ENCODE data around the gene CDA. TPM values are rescaled to one million over a fixed set of nuclear protein-coding genes. Genes with fewer than 3 reads are reported as not detected.

Gene CDA
- total RNA-seq, 2 experiments from 2014 or later = 0.38 to 0.50 TPM

DNA sequence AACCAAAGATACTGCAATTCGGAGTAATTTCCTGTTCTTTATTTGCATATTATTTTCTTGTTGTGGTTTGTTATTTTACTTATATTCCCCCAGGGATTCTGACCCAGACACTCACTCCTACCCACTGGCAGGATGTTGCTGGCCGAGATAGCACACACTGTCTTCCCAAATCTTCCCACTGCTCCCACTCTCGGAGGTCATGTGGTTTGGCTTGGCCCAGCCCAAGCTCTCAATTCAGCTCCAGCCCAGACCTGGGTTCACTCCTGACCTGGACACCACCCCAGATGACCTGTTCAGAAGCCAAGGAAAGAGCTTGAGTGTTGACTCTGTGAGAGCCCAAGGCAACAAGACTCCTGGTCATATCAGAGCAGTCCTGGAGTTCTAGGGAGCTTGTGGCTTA lies 37.7 kb upstream of the CDA start:
- Mint-ChIP-seq H3K27me3 (peaks cover 49% of the 10 kb centered on the region), H3K4me3 (no peak overlapping the region), H3K27ac (no peak overlapping the region), H3K9me3 (no peaks in the 10 kb centered on the region), H3K4me1 (ENCODE audit: low read depth) (no peaks in the 10 kb centered on the region), H3K36me3 (ENCODE audit: low read depth) (no peaks in the 10 kb centered on the region)
- DNase-seq (no peak), ATAC-seq (ENCODE audit: poor library complexity) (no peak)
- intact Hi-C loops (cut with DNase I, micrococcal nuclease) = no loop called here
- no peak overlapping the region for H3K4me3 ChIP-seq (ENCODE audit: low read length)
- no peak overlapping the region for H3K27ac ChIP-seq (ENCODE audit: low read depth in 1 of 2, low read length in 2 of 2)
- TF ChIP-seq, protein P1, sequence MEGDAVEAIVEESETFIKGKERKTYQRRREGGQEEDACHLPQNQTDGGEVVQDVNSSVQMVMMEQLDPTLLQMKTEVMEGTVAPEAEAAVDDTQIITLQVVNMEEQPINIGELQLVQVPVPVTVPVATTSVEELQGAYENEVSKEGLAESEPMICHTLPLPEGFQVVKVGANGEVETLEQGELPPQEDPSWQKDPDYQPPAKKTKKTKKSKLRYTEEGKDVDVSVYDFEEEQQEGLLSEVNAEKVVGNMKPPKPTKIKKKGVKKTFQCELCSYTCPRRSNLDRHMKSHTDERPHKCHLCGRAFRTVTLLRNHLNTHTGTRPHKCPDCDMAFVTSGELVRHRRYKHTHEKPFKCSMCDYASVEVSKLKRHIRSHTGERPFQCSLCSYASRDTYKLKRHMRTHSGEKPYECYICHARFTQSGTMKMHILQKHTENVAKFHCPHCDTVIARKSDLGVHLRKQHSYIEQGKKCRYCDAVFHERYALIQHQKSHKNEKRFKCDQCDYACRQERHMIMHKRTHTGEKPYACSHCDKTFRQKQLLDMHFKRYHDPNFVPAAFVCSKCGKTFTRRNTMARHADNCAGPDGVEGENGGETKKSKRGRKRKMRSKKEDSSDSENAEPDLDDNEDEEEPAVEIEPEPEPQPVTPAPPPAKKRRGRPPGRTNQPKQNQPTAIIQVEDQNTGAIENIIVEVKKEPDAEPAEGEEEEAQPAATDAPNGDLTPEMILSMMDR (IDR thresholded peaks at IDR 0.05) = no peak
- H3K9me3 ChIP-seq (ENCODE audit: control insufficient read depth in 1 of 2, insufficient read depth in 1 of 2, low read length in 2 of 2) = peaks cover 0 to 15% of the 10 kb centered on the region in 2 experiments
- no peaks in the 10 kb centered on the region for H3K36me3 ChIP-seq (ENCODE audit: insufficient read depth, low read length)
- POLR2A ChIA-PET = no interaction called here
- CTCF ChIA-PET = no interaction called here
- no peaks in the 10 kb centered on the region for H3K4me1 ChIP-seq (ENCODE audit: insufficient read depth, low read length)
- peaks cover 31 to 56% of the 10 kb centered on the region in 2 experiments for H3K27me3 ChIP-seq (ENCODE audit: control insufficient read depth in 1 of 2, insufficient read depth in 2 of 2, low read length in 2 of 2)

DNA sequence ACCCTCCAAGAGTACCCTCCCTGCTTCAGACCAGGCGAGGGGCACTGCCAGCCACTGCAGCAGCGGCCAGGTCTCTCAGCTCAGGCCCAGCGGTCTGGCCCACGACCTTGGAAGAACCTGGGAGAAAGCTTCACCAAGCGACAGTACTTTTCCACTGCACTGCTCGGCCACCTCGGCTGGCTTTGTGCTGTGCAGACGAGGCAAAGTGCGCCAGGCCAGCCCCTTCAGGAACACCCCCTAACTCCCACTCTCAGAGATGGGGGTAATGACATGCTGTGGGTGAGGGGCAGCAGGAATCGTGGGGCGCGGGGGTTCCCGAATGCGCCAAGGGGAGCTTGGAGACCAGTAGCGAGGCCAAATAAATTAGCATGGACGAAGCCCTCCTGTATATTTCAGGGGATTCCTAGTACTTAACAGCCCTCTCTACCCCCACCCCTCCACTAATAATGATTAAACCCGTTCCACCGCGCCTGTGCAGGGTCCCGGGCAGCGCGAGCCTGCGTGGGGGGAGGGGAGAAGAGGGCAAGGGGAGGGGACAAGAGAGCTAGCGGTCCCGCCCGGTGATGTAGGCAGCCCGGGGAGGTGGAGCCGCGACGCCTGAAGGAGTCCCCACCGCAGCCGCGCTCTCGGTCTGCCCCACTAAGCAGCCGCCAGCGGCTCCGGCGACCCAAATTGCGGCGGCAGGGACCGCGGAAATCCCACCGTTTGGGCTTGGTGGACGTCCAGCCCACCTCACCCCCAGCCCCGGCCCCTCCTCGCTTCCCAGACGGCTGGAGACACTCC lies 36.8 kb upstream of the CDA start, which contains the start of gene FAM43B:
Gene FAM43B, plus strand, starts transcription at position 629 of the 783 bp plus-strand sequence. CDS start 401 bp downstream, outside the sequence.
- Mint-ChIP-seq H3K27ac (no peak within 1 kb of the TSS), H3K27me3 (peaks cover 41% of the 10 kb centered on the region), H3K4me3 (no peak within 1 kb of the TSS), H3K9me3 (no peaks in the 10 kb centered on the region), H3K4me1 (ENCODE audit: low read depth) (no peaks in the 10 kb centered on the region), H3K36me3 (ENCODE audit: low read depth) (no peaks in the 10 kb centered on the region)
- Histone ChIP-seq H3K4me1 (ENCODE audit: insufficient read depth, low read length) (no peaks in the 10 kb centered on the region), H3K36me3 (ENCODE audit: insufficient read depth, low read length) (no peaks in the 10 kb centered on the region), H3K27me3 (ENCODE audit: control insufficient read depth in 1 of 2, insufficient read depth in 2 of 2, low read length in 2 of 2) (peaks cover 31 to 50% of the 10 kb centered on the region in 2 experiments), H3K27ac (ENCODE audit: low read depth in 1 of 2, low read length in 2 of 2) (no peak within 1 kb of the TSS), H3K4me3 (ENCODE audit: low read length) (no peak within 1 kb of the TSS), H3K9me3 (ENCODE audit: control insufficient read depth in 1 of 2, insufficient read depth in 1 of 2, low read length in 2 of 2) (peaks cover 0 to 15% of the 10 kb centered on the region in 2 experiments)
- no peak for ATAC-seq (ENCODE audit: poor library complexity)
- no peak for DNase-seq
- CTCF ChIA-PET = no interaction called here
- TF ChIP-seq, protein P1 (IDR thresholded peaks at IDR 0.05) = no peak
- intact Hi-C loops (cut with DNase I, micrococcal nuclease) = no loop called here
- POLR2A ChIA-PET = no interaction called here

DNA sequence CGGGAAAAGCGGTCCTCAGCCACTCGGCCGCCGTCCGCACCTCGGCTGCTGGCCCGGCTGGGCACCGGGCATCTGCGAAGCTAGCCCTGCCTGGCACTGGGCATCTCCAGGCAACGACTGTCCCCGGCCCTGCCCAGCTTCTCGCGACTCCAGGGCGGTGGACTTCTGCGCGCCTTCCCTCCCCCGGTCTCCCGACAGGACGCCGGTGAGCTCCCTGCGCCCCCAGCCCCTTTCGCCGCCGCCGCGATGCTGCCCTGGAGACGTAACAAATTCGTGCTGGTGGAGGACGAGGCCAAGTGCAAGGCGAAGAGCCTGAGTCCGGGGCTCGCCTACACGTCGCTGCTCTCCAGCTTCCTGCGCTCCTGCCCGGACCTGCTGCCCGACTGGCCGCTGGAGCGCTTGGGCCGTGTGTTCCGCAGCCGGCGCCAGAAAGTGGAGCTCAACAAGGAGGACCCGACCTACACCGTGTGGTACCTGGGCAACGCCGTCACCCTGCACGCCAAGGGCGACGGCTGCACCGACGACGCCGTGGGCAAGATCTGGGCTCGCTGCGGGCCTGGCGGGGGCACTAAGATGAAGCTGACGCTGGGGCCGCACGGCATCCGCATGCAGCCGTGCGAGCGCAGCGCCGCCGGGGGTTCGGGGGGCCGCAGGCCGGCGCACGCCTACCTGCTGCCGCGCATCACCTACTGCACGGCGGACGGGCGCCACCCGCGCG lies 36.0 kb upstream of the CDA start:
- H3K27me3 Mint-ChIP-seq = peaks cover 35% of the 10 kb centered on the region

More for the DNA sequence above, 36.0 kb upstream of the CDA start:
- no peaks in the 10 kb centered on the region for H3K36me3 Mint-ChIP-seq (ENCODE audit: low read depth)
- Histone ChIP-seq H3K36me3 (ENCODE audit: insufficient read depth, low read length) (no peaks in the 10 kb centered on the region), H3K4me3 (ENCODE audit: low read length) (no peak overlapping the region), H3K27ac (ENCODE audit: low read depth in 1 of 2, low read length in 2 of 2) (no peak overlapping the region), H3K4me1 (ENCODE audit: insufficient read depth, low read length) (no peaks in the 10 kb centered on the region), H3K9me3 (ENCODE audit: control insufficient read depth in 1 of 2, insufficient read depth in 1 of 2, low read length in 2 of 2) (peaks cover 0 to 15% of the 10 kb centered on the region in 2 experiments), H3K27me3 (ENCODE audit: control insufficient read depth in 1 of 2, insufficient read depth in 2 of 2, low read length in 2 of 2) (peaks cover 31 to 50% of the 10 kb centered on the region in 2 experiments)
- no peak overlapping the region for H3K27ac Mint-ChIP-seq
- no peak for ATAC-seq (ENCODE audit: poor library complexity)
- CTCF ChIA-PET = no interaction called here
- POLR2A ChIA-PET = no interaction called here
- H3K4me3 Mint-ChIP-seq = no peak overlapping the region
- H3K9me3 Mint-ChIP-seq = no peaks in the 10 kb centered on the region
- TF ChIP-seq, protein P1 (IDR thresholded peaks at IDR 0.05) = no peak
- no peak for DNase-seq
- H3K4me1 Mint-ChIP-seq (ENCODE audit: low read depth) = no peaks in the 10 kb centered on the region
- intact Hi-C loops (cut with DNase I, micrococcal nuclease) = no loop called here
